SJSA1 (cell line): Measurements from ENCODE around the gene PLEKHA8. TPM values are rescaled to one million over a fixed set of nuclear protein-coding genes. Genes with fewer than 3 reads are reported as not detected.
"Not testable (repeated sequence)": the region's sequence is repeated elsewhere in the genome, so short reads cannot be mapped to it uniquely, and the experiment has no call there.

Experiments used
- DNase-seq, 2 experiments: peaks; one replicate each; pipeline ENCODE4 v3.0.0-alpha.2; 2015 to 2020; ENCODE audit warnings: low spot score in 2 of 2, low read depth in 1 of 2
- H3K27ac ChIP-seq: fragments of 250-450 bp; sonication (Bioruptor Pico); 2 replicates; pipeline ENCODE4 v1.5.1; 2020; ENCODE audit warnings: mild to moderate bottlenecking, moderate library complexity
- H3K27me3 ChIP-seq: fragments of 250-450 bp; sonication (Bioruptor Pico); replicated peaks from 2 replicates; pipeline ENCODE4 v1.5.1; 2020; ENCODE audit warnings: mild to moderate bottlenecking, moderate library complexity
- H3K36me3 ChIP-seq: fragments of 250-450 bp; sonication (Bioruptor Pico); 2 replicates; pipeline ENCODE4 v1.5.1; 2020; ENCODE audit warnings: mild to moderate bottlenecking
- H3K4me1 ChIP-seq: fragments of 250-450 bp; sonication (Bioruptor Pico); replicated peaks from 2 replicates; pipeline ENCODE4 v1.6.1; 2021; ENCODE audit warnings: mild to moderate bottlenecking
- H3K4me3 ChIP-seq: fragments of 250-450 bp; sonication (Bioruptor Pico); 2 replicates; pipeline ENCODE4 v1.5.1; 2020; ENCODE audit warnings: mild to moderate bottlenecking
- H3K9me3 ChIP-seq: fragments of 250-450 bp; sonication (Bioruptor Pico); replicated peaks from 2 replicates; pipeline ENCODE4 v1.5.1; 2020; ENCODE audit warnings: mild to moderate bottlenecking
- total RNA-seq: library from RNA; depleted of rRNA; stranded (reverse); fragments of >200 nt; shearing (Covaris generic); gene quantifications from 2 replicates; pipeline ENCODE4 v1.2.3, GENCODE V29; 2014

Gene PLEKHA8
- total RNA-seq, 1 experiment from 2014 or later, result 12.5 TPM

GRCh38 chr7:30053068-30053467, 24.9 kb downstream of the PLEKHA8 start:
- H3K9me3 ChIP-seq, result no peaks in the 10 kb centered on the region
- no peaks in the 10 kb centered on the region for H3K4me1 ChIP-seq
- H3K27ac ChIP-seq, result no peak overlapping the region
- H3K27me3 ChIP-seq, result no peaks in the 10 kb centered on the region
- H3K4me3 ChIP-seq, result no peak overlapping the region
- H3K36me3 ChIP-seq, result peaks cover 20% of the 10 kb centered on the region
- DNase-seq, result no peak

DNA sequence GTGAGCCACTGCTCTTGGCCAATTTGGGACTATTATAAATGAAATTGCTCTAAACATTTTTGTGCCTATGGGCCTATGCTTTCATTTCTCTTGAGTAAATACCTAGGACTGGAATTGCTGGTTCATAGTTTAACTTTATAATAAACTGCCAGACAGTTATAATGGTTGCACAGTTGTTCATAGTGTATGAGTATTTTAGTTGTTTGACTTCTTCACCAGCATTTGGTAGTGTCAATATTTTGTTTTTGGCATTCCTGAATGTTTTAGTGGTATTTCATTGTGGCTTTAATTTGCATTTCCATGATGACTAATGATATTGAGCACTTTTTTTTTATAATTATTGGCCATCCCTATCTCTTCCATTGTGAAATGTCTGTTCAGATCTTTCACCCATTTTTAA, 29.5 kb downstream of the PLEKHA8 start:
- DNase-seq, result peak in 1 of 2 experiments; percentile 4
- Histone ChIP-seq H3K4me3 (no peak overlapping the region), H3K9me3 (no peaks in the 10 kb centered on the region), H3K27me3 (no peaks in the 10 kb centered on the region), H3K4me1 (no peaks in the 10 kb centered on the region), H3K27ac (no peak overlapping the region), H3K36me3 (peaks cover 24% of the 10 kb centered on the region)

GRCh38 chr7:30061786-30062185, 33.6 kb downstream of the PLEKHA8 start:
- not testable (repeated sequence) for H3K9me3 ChIP-seq, H3K4me1 ChIP-seq, H3K27me3 ChIP-seq, H3K27ac ChIP-seq, H3K4me3 ChIP-seq
- peak in 1 of 2 experiments; percentile 14 for DNase-seq
- peaks cover 17% of the 10 kb centered on the region for H3K36me3 ChIP-seq

GRCh38 chr7:30062587-30062986, 34.4 kb downstream of the PLEKHA8 start:
- no peak overlapping the region for H3K4me3 ChIP-seq
- peak in 1 of 2 experiments; percentile 29 for DNase-seq
- H3K36me3 ChIP-seq, result peaks cover 18% of the 10 kb centered on the region

GRCh38 chr7:30065746-30066145, 37.5 kb downstream of the PLEKHA8 start:
- Histone ChIP-seq H3K27me3 (no peaks in the 10 kb centered on the region), H3K4me3 (no peak overlapping the region), H3K9me3 (no peaks in the 10 kb centered on the region), H3K27ac (no peak overlapping the region), H3K4me1 (no peaks in the 10 kb centered on the region), H3K36me3 (peaks cover 21% of the 10 kb centered on the region)
- no peak for DNase-seq

More at GRCh38 chr7:30062587-30062986, 34.4 kb downstream of the PLEKHA8 start:
- Histone ChIP-seq H3K9me3 (no peaks in the 10 kb centered on the region), H3K27ac (no peak overlapping the region), H3K4me1 (no peaks in the 10 kb centered on the region), H3K27me3 (no peaks in the 10 kb centered on the region)

DNA sequence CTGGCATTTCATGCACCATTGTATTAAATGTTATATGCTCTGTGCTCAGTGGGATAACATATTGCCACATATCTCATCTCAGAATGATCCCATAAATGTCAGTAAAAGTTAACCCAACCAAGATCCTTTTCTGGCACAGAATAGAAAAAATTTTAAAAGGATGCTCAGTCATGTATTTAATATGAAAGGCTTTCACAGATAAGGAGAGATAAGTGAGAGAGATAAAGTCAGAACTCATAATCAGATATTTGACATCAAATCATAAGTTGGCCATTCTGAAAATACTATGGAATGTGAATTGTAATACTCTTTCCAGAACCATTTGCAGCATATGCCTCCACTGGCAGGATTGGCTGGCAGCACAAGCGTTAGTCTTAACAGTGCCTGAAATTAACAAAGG, 38.5 kb downstream of the PLEKHA8 start:
- Histone ChIP-seq H3K4me3 (no peak overlapping the region), H3K9me3 (no peaks in the 10 kb centered on the region), H3K36me3 (peaks cover 22% of the 10 kb centered on the region), H3K27me3 (no peaks in the 10 kb centered on the region), H3K27ac (no peak overlapping the region), H3K4me1 (no peaks in the 10 kb centered on the region)
- no peak for DNase-seq

GRCh38 chr7:30068117-30068516, 39.9 kb downstream of the PLEKHA8 start:
- Histone ChIP-seq H3K27ac (no peak overlapping the region), H3K36me3 (peaks cover 18% of the 10 kb centered on the region), H3K4me3 (no peak overlapping the region), H3K9me3 (no peaks in the 10 kb centered on the region), H3K4me1 (no peaks in the 10 kb centered on the region), H3K27me3 (no peaks in the 10 kb centered on the region)
- no peak for DNase-seq

- Histone ChIP-seq H3K27me3 (no peaks in the 10 kb centered on the region), H3K27ac (no peak overlapping the region), H3K4me1 (no peaks in the 10 kb centered on the region), H3K9me3 (no peaks in the 10 kb centered on the region), H3K36me3 (peaks cover 10% of the 10 kb centered on the region; the same call in 1 of the 2 replicates), H3K4me3 (no peak overlapping the region)
- DNase-seq, result no peak
These were observed 41.1 kb downstream of the PLEKHA8 start for GRCh38 chr7:30069096-30069867.

- H3K27me3 ChIP-seq, result no peaks in the 10 kb centered on the region
These were observed 41.8 kb downstream of the PLEKHA8 start for GRCh38 chr7:30070052-30070451.

GRCh38 chr7:30072735-30073134, 44.5 kb downstream of the PLEKHA8 start:
- DNase-seq, result no peak
- H3K4me1 ChIP-seq, result no peaks in the 10 kb centered on the region
- no peak overlapping the region for H3K27ac ChIP-seq
- H3K27me3 ChIP-seq, result no peaks in the 10 kb centered on the region
- peaks cover 15% of the 10 kb centered on the region for H3K36me3 ChIP-seq
- H3K4me3 ChIP-seq, result no peak overlapping the region
- no peaks in the 10 kb centered on the region for H3K9me3 ChIP-seq

More at GRCh38 chr7:30070052-30070451, 41.8 kb downstream of the PLEKHA8 start:
- Histone ChIP-seq H3K27ac (no peak overlapping the region), H3K9me3 (no peaks in the 10 kb centered on the region), H3K4me1 (no peaks in the 10 kb centered on the region), H3K36me3 (peaks cover 14% of the 10 kb centered on the region), H3K4me3 (no peak overlapping the region)
- DNase-seq, result no peak

DNA sequence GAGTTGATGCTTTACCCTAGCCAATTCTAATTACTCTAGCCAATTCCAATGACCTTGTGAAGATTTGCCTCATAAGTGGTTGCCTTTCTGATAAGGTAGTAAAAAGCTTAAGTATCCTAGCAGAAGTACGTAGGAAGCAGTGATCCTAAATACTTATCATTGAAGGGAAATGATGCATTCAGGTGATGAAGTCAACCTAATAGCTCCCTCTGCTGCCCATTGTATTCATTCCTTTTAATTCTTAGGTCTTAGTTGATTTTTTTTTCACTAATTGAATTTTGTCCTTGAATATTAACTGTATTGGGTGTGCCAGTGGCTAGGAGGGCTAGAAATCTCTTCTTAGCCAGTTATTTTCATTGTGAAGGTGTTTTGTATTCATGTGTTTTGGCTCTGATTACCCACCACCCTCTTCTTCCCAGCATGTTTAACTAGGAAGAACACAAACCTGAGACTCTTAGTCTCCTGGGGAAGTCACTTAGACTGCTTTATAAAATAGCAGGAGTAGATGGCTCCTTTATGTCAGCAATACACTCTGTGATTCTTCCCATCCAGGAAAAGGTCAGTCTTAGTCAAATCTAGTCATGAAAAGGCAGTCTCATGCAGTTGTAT, 46.3 kb downstream of the PLEKHA8 start:
- H3K27me3 ChIP-seq, result no peaks in the 10 kb centered on the region
- H3K4me1 ChIP-seq, result no peaks in the 10 kb centered on the region
- no peak overlapping the region for H3K4me3 ChIP-seq
- peak in 1 of 2 experiments; percentile 7 for DNase-seq
- peaks cover 16% of the 10 kb centered on the region for H3K36me3 ChIP-seq
- H3K27ac ChIP-seq, result no peak overlapping the region
- H3K9me3 ChIP-seq, result no peaks in the 10 kb centered on the region

- H3K4me3 ChIP-seq, result no peak overlapping the region
- DNase-seq, result no peak
- peaks cover 13% of the 10 kb centered on the region for H3K36me3 ChIP-seq
- no peaks in the 10 kb centered on the region for H3K4me1 ChIP-seq
- no peaks in the 10 kb centered on the region for H3K27me3 ChIP-seq
- H3K27ac ChIP-seq, result no peak overlapping the region
- H3K9me3 ChIP-seq, result no peaks in the 10 kb centered on the region
These were observed 48.2 kb downstream of the PLEKHA8 start for GRCh38 chr7:30076411-30076810.

DNA sequence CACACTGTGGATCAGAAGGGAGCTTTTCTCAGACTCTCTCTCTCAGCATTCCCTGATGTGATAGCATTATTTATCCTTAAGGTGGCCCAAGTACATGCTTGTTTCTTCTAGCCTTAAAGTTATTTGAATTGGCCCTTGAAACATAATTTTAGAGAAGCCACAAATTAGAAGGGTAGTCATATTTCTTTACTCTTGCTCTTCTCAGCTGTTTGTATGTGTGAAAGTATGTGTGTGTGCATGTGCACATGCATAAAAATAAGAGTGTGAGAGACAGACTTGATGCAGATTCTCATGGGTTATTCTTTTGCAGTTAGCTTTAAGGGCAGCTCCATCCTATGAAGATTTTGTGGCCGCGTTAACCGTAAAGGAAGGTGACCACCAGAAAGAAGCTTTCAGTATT, 50.1 kb downstream of the PLEKHA8 start:
- DNase-seq, result no peak
- no peaks in the 10 kb centered on the region for H3K9me3 ChIP-seq
- H3K27me3 ChIP-seq, result no peaks in the 10 kb centered on the region
- H3K36me3 ChIP-seq, result peaks cover 13% of the 10 kb centered on the region
- no peaks in the 10 kb centered on the region for H3K4me1 ChIP-seq
- H3K27ac ChIP-seq, result no peak overlapping the region
- H3K4me3 ChIP-seq, result no peak overlapping the region

DNA sequence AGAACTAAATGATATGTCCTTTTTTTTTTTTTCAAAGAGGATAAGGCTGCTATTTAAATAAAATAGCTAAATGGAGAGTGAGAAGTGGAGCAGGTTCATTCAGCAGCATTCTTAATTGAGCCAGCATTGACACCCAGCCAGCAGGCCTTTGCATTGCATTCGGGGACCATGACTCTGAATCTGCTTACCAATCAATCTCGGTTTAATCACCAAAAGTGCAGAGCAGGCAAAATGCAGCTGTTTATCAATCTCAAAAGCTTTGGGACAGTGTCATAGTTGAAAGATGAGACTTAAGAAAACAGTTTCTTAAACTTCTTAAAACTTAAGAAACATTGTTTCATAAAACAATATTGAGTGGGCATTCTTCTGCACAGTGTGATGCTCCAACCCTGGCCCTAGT, 51.7 kb downstream of the PLEKHA8 start:
- Histone ChIP-seq H3K4me1 (no peaks in the 10 kb centered on the region), H3K36me3 (peaks cover 10% of the 10 kb centered on the region), H3K27ac (no peak overlapping the region), H3K4me3 (no peak overlapping the region), H3K27me3 (no peaks in the 10 kb centered on the region), H3K9me3 (no peaks in the 10 kb centered on the region)
- DNase-seq, result no peak
